SH-SY5Y (cell line): ENCODE data around the gene POU6F1.

Experiments
- GATA2 ChIP-seq: IDR thresholded peaks from 2 replicates; pipeline ENCODE4 v1.6.1; 2011; ENCODE audit warnings: mild to moderate bottlenecking, low read depth, low read length
- GATA3 ChIP-seq: IDR thresholded peaks from 2 replicates; pipeline ENCODE4 v1.6.1; 2011; ENCODE audit warnings: low read depth, mild to moderate bottlenecking, low read length, moderate library complexity

- no peak for TF ChIP-seq GATA2
- no peak for TF ChIP-seq GATA3
Measured at GRCh38 chr12:51244269-51244668, 26.4 kb upstream of the POU6F1 start.
